Left hindlimb (tissue), 1 donor: ENCODE measurements around the gene TICAM2.

ENCODE experiments used
- DNase-seq: peaks from one replicate; pipeline ENCODE4 v3.0.0-alpha.2; 2018

Gene TICAM2

DNA sequence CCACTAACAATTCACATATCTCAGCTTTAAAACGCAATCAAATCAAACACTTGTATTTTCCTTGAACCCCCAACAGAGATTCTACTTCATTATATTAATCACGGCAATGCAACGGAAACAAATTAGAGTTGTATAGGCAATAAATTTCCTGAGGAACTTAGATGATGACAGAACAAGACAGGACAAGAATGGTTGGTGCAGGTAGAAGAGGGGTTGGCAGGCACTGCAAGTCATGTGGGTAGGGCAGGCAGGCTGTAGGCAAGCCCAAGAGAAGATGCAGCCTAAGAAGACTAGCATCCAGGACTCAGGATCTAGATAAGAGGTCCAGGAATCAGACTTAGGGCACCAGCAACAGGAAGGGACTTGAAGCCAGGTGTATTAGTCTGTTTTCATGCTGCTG lies 41.1 kb downstream of the TICAM2 start:
- DNase-seq = no peak

DNA sequence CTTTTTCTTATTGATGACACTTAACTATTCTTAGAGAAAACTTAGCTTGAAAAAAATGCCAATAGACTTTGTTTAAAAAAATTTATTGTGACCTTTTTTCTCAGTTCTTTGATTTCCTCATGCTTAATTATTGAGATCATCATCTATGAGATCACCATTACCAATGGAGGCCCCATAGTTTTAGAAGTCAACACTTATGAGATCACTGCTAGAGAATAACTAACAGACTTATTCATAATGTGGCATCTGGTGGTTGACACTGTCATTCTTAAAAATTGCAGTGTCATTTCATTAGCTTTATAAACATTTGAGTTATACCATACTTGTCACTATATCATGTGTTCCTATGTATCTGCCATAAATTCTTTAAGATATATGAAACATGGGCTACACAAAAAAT lies 42.8 kb downstream of the TICAM2 start:
- no peak for DNase-seq

DNA sequence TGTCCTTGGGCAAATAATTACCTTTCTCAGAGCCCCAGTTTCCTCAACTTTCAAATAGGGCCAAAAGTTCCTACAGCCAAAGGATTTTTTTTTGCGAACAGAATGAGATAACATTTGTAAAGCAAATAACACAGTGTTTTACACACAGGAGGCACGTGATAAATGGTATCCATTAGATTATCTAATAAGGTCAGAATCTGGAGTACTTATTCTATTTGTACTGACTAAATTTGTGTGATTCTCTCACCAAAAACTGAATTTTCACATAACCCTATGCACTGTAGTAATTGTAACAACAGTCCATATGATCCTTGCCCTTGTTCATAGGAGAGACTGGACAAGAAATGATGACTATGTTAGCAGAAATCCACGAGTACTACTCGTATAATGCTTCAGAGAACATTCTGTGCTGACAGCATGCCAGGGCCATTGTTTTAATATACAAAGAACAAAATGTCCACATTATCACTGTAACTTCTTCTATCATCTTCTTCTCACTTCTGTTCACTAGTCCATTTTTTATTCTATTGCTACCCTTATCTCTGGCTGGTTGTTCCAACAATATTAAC lies 43.8 kb downstream of the TICAM2 start:
- DNase-seq = no peak

DNA sequence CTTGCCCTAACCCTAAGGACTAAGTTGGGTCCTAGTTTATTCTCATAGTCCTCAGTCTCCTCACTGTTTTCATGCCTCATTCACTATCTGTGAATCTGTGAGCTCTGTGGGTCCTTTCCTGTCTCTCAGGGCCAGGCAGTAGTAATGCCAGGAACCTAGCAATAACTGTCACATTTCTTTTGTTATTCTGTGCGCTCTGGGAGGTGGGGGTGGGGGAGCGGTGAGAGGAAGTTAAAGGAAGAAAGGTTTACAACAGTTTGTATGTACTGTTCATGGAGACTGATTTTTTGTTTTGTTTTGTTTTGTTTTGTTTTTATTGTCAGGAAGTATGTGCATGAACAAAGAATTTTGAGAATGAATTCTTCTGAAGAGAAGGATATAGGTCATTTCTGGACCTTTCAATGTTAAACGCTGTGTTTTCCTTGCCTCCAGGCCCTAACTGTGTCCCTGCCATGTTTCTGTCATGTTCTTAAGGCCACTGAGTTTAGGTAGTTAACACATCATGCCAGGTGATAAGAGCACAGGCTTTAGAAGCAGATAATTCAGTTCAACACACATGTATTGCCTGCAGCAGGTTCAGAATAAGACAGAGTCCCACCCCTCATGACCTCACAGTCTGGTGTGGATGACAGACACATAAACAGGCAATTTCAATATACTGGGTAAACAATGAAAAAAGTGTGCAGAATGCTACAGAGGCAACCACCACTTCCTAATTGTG lies 44.5 kb downstream of the TICAM2 start:
- no peak for DNase-seq

DNA sequence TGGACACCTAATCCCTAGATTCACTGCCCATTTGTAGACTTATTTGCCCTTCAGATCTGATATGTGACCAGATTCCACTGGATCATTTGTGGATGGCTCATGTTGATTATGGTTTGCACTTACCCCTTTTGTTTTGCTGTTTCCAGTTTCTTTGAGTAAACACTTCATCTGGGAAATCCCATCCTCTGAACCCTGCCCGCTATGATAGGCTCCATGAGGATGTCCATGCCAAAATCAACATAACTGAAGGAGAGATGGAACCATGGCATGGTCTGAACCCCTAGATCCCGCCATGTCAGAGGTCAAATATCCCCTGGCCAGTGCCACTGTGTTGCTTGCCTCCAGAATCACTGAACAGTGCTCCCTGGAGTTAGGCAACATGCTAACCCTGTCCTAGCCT lies 46.0 kb downstream of the TICAM2 start:
- DNase-seq = no peak

DNA sequence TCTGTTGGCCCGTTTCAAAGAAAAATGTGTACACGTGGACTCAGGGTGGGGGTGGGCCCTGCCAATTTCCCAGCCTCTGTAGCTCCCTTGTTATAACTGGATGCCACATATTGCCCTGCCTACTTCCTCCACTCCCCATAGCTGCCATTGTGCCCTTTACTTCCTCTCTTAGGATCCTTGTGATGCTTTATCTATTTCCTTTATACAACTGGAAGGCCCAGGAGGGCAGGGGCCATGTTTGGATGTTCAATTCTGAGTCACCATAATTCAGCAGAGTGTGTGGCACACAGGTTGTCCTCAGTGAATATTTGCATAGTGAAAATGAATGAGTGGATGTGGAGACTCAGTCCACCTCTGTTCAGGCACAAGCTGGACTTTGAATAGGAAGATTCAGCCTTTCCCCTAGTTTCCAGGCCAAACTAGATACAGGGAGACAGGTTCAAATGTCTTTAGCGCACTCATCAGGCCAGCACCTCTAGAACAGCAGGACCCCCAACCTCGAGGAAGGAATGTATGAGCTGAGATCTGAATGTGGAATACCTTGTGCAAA lies 47.1 kb downstream of the TICAM2 start:
- DNase-seq = no peak

GRCh38 chr5:115553082-115553481 lies 49.2 kb downstream of the TICAM2 start:
- no peak for DNase-seq

- DNase-seq = no peak
Measured at GRCh38 chr5:115551415-115551814, 50.9 kb downstream of the TICAM2 start.

GRCh38 chr5:115549154-115549553 lies 53.1 kb downstream of the TICAM2 start:
- DNase-seq = no peak

GRCh38 chr5:115548683-115549082 lies 53.6 kb downstream of the TICAM2 start:
- DNase-seq = no peak

DNA sequence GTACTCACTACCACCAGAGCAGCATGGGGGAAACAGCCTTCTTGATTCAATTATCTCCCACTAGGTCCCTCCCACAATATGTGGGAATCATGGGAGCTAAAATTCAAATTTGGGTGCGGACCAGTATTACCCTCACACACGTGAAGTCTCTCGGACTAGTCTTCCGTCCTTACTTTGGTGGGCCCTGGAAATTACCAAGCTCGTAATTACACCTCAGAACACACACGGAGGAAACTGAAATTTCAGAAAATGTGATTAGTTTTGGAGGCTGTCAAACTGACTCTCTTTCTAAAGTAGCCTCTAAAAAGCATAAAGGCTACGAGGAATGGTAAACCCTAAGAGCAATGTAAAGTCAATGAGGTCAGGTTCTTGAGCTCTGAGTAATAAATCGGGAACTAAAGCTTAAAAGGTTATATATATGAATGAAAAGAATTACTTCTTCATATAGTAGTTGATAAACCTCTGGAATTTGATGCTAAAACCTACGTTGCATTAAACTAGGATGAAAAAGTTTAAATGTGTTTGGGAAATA lies 56.9 kb downstream of the TICAM2 start:
- no peak for DNase-seq

GRCh38 chr5:115544436-115545350 lies 57.6 kb downstream of the TICAM2 start, which contains the start of gene FEM1C:
FEM1C (minus strand) TSS chr5:115544775; CDS start chr5:115543493, 1,282 bp downstream.
- DNase-seq = peak; percentile 99

GRCh38 chr5:115544043-115544435 lies 58.2 kb downstream of the TICAM2 start:
- DNase-seq = peak; percentile 69

DNA sequence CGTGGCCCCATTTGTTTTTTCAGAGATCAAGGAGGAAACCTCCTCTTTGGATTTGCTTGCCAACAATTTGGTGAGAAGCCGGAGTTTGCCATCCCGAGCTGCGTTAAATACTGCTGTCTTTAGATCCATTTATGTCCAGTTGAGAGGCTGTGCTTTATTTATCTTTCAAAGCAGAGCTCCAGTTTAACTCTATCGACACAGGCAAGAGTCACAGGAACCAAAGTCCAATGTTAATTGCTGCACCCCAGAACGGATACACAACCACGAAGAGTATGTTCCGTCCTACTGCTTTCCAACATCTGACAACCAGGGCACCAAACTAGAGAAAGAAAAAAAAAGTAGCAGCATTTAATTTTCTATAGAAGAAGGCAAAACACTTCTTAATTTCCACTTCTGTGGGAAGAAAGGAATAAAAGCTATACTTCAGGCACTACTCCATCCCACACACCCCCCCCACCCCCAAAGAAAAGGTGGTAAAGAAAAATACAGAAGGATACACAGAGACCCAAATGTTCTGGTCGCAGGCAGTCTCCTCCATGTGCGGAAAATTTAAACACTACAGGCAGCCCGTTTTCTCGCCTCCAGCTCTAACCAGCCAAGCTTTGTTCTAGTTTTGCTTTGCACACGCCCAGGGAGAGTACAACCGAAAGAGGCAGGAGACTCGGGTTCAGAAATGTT lies 58.8 kb downstream of the TICAM2 start:
- no peak for DNase-seq

- no peak for DNase-seq
Measured at GRCh38 chr5:115542651-115543364, 59.5 kb downstream of the TICAM2 start.

- DNase-seq = no peak
Measured at GRCh38 chr5:115542086-115542485, 60.2 kb downstream of the TICAM2 start.

DNA sequence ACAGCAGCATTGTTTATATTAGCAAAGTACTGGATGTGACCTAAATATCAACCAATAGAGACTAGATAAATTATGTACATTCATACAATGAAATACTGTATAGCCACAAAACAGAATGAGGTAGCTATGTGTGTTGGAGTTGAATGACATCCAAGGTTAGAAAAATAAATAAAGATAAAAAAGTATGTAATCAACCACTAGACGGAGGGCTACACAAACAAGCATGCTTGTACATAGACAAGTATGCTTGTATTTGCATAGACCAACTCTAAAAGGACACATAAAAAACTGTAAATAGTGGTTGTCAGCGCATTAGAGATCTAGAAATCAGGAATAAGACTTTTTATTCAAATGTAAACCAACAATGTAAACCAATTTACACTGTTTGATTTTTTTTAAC lies 60.7 kb downstream of the TICAM2 start:
- no peak for DNase-seq

DNA sequence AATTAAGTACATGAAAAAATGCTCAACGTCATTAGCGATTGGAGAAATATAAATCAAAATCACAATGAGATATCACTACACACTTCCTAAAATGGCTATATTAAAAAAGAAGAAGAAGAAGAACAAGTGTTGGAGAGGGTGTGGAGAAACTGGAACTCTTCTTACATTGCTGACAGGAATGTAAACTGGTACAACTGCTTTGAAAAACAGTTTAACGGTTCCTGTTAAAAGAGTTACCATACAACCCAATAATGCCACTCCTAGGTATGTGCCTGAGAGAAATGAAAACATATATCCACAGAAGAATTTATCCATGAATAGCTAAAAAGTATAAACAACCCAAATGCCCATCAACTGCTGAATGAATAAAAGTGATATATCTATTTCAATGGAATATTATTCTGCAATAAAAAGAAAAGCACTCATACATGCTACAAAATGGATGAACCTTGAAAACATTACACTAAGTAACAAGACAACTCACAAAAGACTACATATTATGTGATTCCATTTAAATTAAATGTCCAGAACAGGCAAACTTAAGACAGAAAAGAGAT lies 66.7 kb downstream of the TICAM2 start:
- no peak for DNase-seq

- no peak for DNase-seq
Measured at GRCh38 chr5:115532517-115532916, 69.8 kb downstream of the TICAM2 start.

DNA sequence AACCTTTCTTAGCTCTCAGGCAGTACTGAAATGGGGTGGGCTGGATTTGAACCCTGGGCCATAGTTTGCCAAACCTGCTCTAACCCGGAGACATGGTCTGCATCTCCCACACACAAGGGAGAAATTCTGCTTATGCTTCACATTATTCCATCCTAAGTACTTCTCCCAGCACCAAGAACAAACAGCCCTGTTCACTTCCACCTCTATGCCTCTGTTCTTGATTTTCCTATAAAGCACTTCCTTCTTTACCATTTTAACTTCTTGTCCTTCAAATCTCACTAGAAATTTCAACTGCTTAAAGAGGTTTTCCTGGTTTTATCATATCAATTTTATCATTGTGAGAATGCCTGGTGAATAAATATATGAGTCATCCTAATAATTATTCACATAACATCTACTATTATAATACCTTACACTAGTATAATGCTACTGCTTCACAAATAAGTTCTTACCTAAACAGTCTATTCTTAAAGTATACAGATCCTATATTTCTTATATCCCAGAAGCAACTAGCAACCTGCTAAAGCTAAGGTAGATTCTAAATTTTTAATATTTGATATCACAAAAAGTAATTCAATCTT lies 70.4 kb downstream of the TICAM2 start:
- no peak for DNase-seq

- no peak for DNase-seq
Measured at GRCh38 chr5:115531380-115531779, 70.9 kb downstream of the TICAM2 start.
